SK-N-SH treated with all-trans-retinoic acid at 6 μM for 48 hours (cell line): ENCODE measurements around the gene CHDH.

ENCODE experiments used
- ATAC-seq: fragments of 200-7000 bp; cut with Tn5 transposase; 3 replicates; pipeline ENCODE4 v1.9.1; 2020; ENCODE audit warnings: mild to moderate bottlenecking, moderate library complexity
- ARNTL ChIP-seq: fragments of 450-650 bp; formaldehyde crosslinking; IDR thresholded peaks from 2 replicates; pipeline ENCODE4 v1.5.0; 2020; ENCODE audit warnings: low read depth, mild to moderate bottlenecking, moderate library complexity, borderline replicate concordance
- CSDC2 ChIP-seq: fragments of 250-450 bp; sonication (Bioruptor Pico); IDR thresholded peaks from 2 replicates; pipeline ENCODE4 v1.5.0; 2020; ENCODE audit warnings: mild to moderate bottlenecking, moderate library complexity
- ESRRG ChIP-seq: fragments of 250-450 bp; sonication (Bioruptor Pico); IDR thresholded peaks from 2 replicates; pipeline ENCODE4 v1.6.1; 2021; ENCODE audit warnings: mild to moderate bottlenecking
- GLIS3 ChIP-seq: fragments of 250-450 bp; sonication (Bioruptor Pico); IDR thresholded peaks from 2 replicates; pipeline ENCODE4 v1.5.0; 2020; ENCODE audit warnings: mild to moderate bottlenecking, moderate library complexity
- OSR1 ChIP-seq: fragments of 250-450 bp; sonication (Bioruptor Pico); IDR thresholded peaks from 2 replicates; pipeline ENCODE4 v1.8.0; 2022; ENCODE audit warnings: moderate library complexity, mild to moderate bottlenecking, inconsistent platforms
- PATZ1 ChIP-seq: fragments of 250-450 bp; sonication (Bioruptor Pico); IDR thresholded peaks from 2 replicates; pipeline ENCODE4 v1.8.0; 2020; ENCODE audit warnings: mild to moderate bottlenecking, moderate library complexity, borderline replicate concordance
- POU6F1 ChIP-seq: fragments of 250-450 bp; sonication (Bioruptor Pico); IDR thresholded peaks from 2 replicates; pipeline ENCODE4 v1.8.0; 2021; ENCODE audit warnings: low read depth, mild to moderate bottlenecking, moderate library complexity, borderline replicate concordance
- PPARA ChIP-seq: fragments of 250-450 bp; sonication (Bioruptor Pico); IDR thresholded peaks from 2 replicates; pipeline ENCODE4 v1.5.0; 2020; ENCODE audit warnings: mild to moderate bottlenecking, borderline replicate concordance
- RARB ChIP-seq: fragments of 250-450 bp; sonication (Bioruptor Pico); IDR thresholded peaks from 2 replicates; pipeline ENCODE4 v1.8.0; 2021; ENCODE audit warnings: mild to moderate bottlenecking, moderate library complexity
- SNAI2 ChIP-seq: fragments of 250-450 bp; sonication (Bioruptor Pico); IDR thresholded peaks from 2 replicates; pipeline ENCODE4 v1.5.0; 2020; ENCODE audit warnings: mild to moderate bottlenecking, moderate library complexity
- TCF4 ChIP-seq: fragments of 250-450 bp; sonication (Bioruptor Pico); IDR thresholded peaks from 2 replicates; pipeline ENCODE4 v1.8.0; 2021; ENCODE audit warnings: mild to moderate bottlenecking, moderate library complexity, borderline replicate concordance
- TSHZ2 ChIP-seq: fragments of 250-450 bp; sonication (Bioruptor Pico); IDR thresholded peaks from 2 replicates; pipeline ENCODE4 v1.5.0; 2020; ENCODE audit warnings: mild to moderate bottlenecking, moderate library complexity
- ZC3H10 ChIP-seq: fragments of 250-450 bp; sonication (Bioruptor Pico); IDR thresholded peaks from 2 replicates; pipeline ENCODE4 v1.5.1; 2021; ENCODE audit warnings: mild to moderate bottlenecking, moderate library complexity
- ZFP30 ChIP-seq: fragments of 450-650 bp; formaldehyde crosslinking; IDR thresholded peaks from 2 replicates; pipeline ENCODE4 v1.5.0; 2022; ENCODE audit warnings: mild to moderate bottlenecking, moderate library complexity
- ZNF565 ChIP-seq: fragments of 450-650 bp; formaldehyde crosslinking; conservative IDR thresholded peaks from 2 replicates; pipeline ENCODE4 v1.5.0; 2020; ENCODE audit warnings: low read depth, mild to moderate bottlenecking, moderate library complexity
- ZNF70 ChIP-seq: fragments of 450-650 bp; formaldehyde crosslinking; IDR thresholded peaks from 2 replicates; pipeline ENCODE4 v1.5.0; 2020; ENCODE audit warnings: mild to moderate bottlenecking, moderate library complexity
- ZNF8 ChIP-seq: fragments of 450-650 bp; formaldehyde crosslinking; IDR thresholded peaks from 2 replicates; pipeline ENCODE4 v1.5.0; 2020; ENCODE audit warnings: mild to moderate bottlenecking, moderate library complexity

CHDH gene

GRCh38 chr3:53828581-53828980 is 17.6 kb downstream of the CHDH start:
- ATAC-seq, result no peak
- no peak for TF ChIP-seq CSDC2 (CRISPR knock-in tag)
- no peak for TF ChIP-seq ARNTL (CRISPR knock-in tag)
- TF ChIP-seq PATZ1 (CRISPR knock-in tag), result no peak
- no peak for TF ChIP-seq ZFP30 (CRISPR knock-in tag)
- TF ChIP-seq ZNF565 (CRISPR knock-in tag), result no peak
- no peak for TF ChIP-seq TCF4 (CRISPR knock-in tag)
- TF ChIP-seq ESRRG, result no peak
- TF ChIP-seq TSHZ2, result no peak
- TF ChIP-seq, all 23 proteins: peak for 0

- no peak for TF ChIP-seq TSHZ2
- no peak for TF ChIP-seq RARB (CRISPR knock-in tag)
- TF ChIP-seq PPARA (CRISPR knock-in tag), result no peak
- no peak for TF ChIP-seq TCF4 (CRISPR knock-in tag)
- ATAC-seq, result no peak
These were observed 20.2 kb downstream of the CHDH start for GRCh38 chr3:53826048-53826447.

- TF ChIP-seq ZC3H10, result no peak
- no peak for TF ChIP-seq ZNF70 (CRISPR knock-in tag)
- no peak for TF ChIP-seq POU6F1 (CRISPR knock-in tag)
- TF ChIP-seq OSR1 (CRISPR knock-in tag), result no peak
- TF ChIP-seq TSHZ2, result no peak
- TF ChIP-seq ZNF565 (CRISPR knock-in tag), result no peak
- TF ChIP-seq TCF4 (CRISPR knock-in tag), result no peak
- no peak for TF ChIP-seq ZNF8 (CRISPR knock-in tag)
- TF ChIP-seq SNAI2 (CRISPR knock-in tag), result no peak
- TF ChIP-seq GLIS3 (CRISPR knock-in tag), result no peak
- ATAC-seq, result no peak
These were observed 21.4 kb downstream of the CHDH start for GRCh38 chr3:53824795-53825194.
